ENCODE data around the gene GPHN.

GPHN gene

DNA sequence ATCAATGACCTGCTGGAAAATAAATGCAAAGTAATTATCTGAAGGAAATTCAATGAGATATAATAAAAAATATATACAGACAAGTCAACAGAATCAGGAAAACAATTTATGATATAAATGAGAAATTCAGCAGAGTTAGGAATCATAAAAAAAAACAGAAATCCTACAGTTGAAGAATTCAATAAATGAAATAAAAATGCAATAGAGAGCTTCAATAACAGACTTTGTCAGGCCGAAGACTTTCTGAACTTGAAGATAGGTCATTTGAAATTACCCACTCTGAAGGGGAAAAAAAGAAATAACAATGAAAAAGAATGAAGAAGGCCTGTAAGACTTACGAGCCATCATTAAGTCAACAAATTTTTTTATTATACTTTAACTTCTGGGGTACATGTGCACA lies 665.8 kb downstream of the GPHN start:
- no peak for DNase-seq

DNA sequence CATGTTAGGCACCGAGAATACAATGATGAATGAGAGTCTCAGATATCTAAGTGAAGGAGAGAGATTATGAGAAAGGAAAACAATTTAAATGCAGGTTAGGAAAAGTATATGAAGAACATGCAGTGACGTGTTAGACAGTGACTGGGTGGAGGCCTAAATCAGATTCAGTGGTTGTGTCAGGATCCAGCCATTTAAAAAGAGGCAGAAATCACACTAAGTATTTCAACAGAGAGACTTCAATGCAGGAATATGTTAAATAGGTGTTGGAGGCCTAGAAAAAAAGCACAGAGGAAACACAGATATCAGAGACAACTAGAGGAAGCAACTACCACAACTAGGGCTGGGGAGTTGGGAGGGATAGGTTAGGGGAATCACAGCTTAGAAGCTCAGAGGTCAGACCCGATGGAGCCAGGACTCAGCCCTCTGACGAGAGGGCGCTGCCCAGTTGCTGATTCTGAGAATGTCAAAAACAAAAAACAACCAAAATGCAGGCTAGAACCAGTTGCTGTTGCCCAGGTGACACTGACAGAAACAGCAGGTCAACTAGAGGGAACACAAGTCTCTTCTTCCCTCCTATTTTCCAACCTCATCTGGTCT lies 678.3 kb downstream of the GPHN start:
- no peak for DNase-seq

DNA sequence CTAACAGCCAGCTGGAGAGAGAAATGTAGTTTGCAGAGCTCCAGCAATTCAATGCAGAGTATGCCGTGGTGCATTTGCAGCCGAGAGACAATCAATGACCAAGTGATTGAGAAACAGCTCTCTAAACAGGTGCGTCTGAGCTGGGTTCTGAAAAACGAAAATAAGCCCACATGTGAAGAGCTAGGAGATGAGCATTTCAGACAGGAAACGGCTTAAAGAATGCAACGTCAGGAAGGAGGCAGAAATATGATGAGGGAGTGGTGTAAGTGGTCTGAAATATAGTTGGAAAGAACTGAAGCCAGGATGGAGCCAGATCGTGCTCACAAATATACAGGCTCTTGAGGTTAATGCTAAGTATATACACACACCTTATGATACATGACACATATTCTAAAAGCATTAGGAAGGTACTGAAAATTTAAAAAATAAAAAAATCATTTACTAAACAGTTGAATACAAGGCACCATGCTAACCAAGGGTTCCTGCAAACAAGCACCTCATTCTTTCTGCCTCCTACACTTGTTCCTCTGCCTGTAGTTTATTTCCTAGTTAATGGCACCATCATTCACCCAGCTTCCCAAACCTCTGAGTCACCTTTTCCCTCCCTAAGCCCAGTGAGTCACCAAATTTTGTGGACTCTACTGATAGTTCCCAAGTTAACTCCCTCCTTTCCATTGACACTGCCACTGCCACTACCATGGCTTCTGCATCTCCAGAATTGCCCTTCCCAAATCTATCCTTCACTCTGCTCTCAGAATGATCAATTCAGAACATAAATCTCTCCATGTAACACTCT lies 679.0 kb downstream of the GPHN start:
- no peak for DNase-seq

DNA sequence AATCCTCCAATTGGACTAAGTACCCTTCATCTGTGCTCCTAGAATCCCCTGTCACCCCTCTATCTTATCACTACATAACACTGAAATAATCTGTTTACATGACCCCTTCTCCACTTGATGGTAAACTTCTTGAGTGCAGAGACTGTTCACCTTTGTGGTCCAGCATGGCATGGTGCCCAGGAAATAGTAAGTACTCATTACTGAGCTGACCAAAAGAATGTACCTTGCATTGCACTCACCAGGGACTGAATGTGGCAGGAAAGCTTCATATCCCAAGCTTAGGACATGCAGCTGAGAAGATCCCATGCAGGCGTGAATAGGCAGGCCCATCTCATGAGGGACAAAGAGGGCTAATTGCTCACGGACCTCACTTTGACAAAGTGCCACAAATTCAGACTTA lies 679.9 kb downstream of the GPHN start:
- no peak for DNase-seq

DNA sequence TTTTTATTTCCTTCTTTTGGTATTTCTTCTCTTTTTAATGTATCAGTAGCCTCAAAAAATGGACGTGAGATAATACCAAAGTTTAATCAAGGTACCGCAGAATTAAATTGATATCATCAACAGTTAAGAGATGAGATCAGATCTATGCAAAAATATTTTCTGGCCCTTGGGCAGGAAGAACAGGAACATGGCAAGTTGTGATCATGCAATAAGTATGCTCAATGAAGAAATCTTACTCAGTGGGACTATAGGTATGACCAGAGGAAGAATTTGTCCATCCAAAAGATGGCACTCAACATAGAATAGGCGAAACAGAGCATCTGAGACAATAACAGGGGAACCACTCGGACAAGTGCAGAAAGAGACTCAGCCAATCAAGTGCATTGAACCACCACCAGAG lies 680.4 kb downstream of the GPHN start:
- no peak for DNase-seq

DNA sequence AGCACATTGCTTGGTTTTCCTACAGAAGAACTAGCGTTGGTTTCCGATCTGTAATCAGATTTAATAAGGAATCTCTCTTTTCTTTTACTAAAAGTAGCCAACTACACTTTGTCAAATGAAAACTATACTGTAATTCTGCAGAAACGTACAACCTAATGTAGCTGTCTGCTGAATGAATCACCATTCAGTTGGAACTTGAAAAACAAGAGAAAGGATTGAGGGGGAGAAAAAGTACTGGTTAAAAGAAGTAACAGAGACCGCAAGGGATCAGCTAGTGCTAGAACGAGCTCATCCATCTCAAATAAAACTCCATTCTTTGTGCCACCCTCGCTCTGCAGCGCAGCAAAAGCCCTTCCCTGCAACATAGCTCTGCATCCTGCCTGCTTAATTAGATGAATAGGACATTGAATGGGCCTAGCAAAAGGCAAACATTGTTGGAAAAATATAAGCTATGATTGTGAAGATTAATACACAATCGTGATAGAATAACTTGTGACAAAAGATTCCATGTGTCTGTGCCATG lies 683.9 kb downstream of the GPHN start:
- DNase-seq: no peak

DNA sequence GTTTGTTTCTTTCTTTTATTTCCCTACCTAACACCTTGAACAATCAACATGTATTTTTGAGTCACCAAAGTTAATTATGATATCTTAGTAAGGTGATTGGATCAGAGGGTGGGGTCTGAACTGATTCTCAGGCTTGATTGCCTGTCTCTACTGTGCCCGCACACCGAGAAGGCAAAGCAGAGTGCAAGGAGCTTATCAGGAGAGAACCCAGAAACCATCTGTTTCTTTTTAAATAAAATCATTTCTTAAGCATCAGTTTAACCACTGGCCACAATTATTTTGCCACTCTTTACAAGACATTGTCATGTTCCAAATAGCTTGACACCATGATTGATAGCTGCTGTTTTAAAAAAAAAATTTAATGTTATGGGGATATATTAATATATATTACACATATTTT lies 684.4 kb downstream of the GPHN start:
- no peak for DNase-seq

DNA sequence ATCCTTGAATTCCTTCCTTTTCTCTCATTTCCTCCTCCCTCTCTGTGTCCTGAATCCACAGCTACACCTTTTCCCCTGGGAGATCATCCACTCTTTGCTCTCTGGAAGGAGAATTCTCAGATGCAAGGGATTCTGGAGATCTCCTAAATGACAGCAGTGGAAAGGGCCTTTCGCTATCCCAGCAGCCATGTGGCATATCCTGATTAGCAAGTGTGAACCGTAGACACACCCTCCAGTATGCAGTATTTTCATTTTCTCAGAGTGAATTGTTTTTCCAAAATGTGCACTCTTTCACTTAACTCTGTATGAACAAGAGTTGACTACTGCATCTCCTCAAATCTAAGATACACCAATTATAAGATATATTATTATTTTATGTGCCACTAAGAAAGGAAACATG lies 687.3 kb downstream of the GPHN start:
- no peak for DNase-seq

DNA sequence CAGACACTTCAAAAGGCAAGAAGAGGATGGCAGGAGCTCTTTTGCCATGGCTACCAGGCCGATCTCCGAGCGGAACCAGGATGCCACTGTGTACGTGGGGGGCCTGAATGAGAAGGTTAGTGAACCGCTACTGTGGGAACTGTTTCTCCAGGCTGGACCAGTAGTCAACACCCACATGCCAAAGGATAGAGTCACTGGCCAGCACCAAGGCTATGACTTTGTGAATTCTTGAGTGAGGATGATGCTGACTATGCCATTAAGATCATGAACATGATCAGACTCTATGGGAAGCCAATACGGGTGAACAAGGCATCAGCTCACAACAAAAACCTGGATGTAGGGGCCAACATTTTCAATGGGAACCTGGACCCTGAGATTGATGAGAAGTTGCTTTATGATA lies 691.1 kb downstream of the GPHN start:
- DNase-seq: no peak

DNA sequence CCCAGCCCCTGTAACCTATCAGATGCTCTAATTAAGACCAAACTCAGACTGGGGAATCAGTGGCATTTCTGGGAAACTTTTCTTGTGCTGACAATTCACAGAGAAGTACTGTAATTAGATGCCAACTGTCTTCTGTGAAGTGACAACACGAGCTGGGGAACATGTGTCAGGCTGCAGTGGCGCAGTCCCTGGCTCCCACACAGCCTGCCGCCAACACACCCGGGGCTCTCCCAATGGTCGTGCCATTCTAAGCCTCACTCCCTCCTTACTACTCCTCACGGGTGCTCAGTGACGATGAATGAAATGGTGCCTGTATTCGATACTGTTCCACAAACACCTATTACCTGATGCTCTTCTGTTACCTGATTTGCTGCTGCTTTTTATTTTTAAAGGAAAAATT lies 699.9 kb downstream of the GPHN start:
- no peak for DNase-seq

DNA sequence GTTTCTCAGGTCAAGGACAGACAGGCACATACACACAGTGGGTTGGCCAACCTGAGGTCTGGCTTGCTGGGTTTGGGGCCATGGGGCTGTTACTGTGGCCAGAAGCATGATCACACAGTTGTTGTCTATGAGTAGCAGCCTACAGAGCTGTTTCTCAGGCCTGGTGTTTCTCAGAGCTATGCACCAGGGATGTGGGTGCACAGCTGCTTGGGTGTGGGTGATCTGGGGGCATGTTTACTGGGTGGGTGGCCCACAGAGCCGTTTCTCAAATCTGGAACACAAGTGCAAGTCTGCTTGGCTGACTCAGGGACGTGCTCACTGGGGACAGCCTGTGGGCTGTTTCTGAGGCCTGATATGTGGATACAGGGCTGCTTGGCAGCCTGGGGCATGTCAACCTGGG lies 710.2 kb downstream of the GPHN start:
- no peak for DNase-seq

DNA sequence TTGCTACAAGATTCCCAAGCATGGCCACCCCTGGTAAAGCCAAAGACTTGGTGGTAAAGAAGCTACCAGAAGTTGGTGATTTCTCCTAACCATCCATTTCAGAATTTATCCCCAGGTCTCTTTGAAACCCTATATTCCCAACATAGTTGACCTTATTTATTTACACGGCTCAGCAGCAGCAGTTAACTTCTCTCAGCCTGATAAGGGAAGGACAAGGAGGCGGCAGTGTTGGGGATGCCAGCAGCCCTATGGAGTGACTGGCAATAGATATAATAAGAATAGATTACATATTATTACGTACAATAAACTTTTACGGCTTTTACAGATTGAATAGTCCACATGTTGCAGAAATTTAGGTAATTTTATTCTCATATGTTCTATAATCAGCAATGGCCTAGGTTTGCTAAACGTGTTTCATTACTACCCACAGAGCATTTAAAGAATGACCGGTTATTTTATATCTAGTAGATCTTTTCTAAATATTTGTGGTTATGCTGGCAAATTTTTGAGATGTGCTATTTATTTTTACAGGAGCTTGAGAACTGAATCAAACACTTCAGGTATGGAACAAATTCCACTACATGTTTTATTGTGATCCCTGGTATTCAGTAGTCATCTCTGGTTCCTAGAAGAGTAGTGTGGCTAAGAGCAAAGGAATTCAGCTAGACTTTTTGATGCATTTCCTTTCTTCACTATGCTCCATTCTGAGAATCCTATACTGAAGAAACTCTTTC lies 713.5 kb downstream of the GPHN start:
- DNase-seq: no peak

DNA sequence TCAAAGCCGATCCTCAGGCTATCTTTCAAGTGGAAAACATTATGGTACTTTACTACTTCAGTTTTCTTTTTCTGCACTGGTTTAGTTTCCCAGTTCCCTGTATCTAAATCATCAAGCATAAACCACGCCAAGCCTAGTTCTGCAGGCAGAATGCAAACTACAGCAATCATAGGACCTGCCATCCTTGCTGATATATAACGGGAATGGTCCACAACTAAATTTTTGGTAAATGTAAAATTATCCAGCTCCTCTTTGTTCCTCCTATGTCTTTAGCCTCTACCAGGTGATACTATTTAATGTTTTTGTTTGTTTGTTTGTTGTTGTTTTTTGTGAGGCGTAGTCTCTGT lies 714.0 kb downstream of the GPHN start:
- no peak for DNase-seq

DNA sequence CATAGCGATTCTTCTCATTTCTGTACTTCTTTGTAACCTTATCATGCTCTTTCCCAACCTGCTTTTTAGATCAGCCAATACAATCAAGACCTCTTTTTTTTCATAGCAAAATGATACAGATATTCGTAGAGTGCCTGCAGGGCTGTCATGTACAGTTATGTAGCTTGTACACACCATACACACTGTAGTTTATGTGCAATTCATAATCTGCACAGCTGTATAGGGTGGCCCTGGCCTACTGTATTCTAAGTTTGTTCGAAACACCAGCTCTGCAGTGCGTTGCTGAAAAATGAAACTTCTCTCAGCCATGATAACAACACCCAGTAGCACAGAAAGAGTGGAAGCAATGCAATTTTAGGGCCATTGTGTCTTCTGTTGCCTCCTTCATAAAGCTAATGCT lies 717.6 kb downstream of the GPHN start:
- no peak for DNase-seq

DNA sequence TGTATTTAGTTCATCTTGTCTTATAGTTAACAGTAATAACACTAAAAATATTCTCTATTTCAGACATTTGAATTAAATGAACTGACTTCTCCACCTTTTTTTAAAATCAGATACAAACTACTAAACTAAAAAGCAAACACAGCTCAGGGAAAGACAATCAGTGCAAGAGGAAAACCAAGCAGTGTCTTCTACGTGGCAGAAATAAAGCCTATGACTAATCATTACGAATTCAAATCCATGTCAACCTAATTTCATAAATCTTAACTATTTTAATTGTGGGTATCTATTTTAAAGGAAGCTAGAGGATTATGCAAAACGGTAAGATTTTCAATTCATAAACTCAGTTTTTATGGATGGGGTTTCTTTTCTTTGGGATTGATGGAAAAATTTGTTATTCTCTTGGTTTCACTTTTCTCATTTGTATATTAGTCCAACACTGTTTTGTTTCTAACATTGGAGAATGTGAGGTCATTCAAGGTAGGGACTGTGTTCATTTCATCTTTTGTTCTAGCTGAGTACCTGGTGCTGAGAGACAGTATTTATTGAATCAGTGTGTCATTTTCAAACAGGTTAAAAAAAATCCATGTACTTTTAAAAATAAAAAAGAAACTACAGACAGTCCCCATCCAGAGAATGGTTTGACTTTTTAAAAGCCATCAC lies 720.5 kb downstream of the GPHN start:
- no peak for DNase-seq
